Ovary (tissue), 9 donors: Measurements from ENCODE around the gene BMF. TPM values are rescaled to one million over a fixed set of nuclear protein-coding genes. Genes with fewer than 3 reads are reported as not detected.

Experiments
- DNase-seq, 5 donors: peaks; one replicate each; pipeline ENCODE4 v3.0.0-alpha.2; 2019 to 2020
- H3K27ac ChIP-seq, 2 donors: fragments of 200-600 bp; one replicate each; pipeline versions ENCODE4 v1.5.1 to v1.8.0; 2019 to 2022
- H3K27me3 ChIP-seq: fragments of 200-600 bp; one replicate; pipeline ENCODE4 v1.8.0; 2022
- H3K36me3 ChIP-seq: fragments of 200-600 bp; sonication (generic); one replicate; pipeline ENCODE4 v1.5.1; 2019
- H3K4me1 ChIP-seq: one replicate; pipeline ENCODE4 v1.8.1; 2013; ENCODE audit warnings: mild to moderate bottlenecking, moderate library complexity; ENCODE audit not compliant: insufficient read depth
- H3K4me3 ChIP-seq: fragments of 200-600 bp; sonication (generic); one replicate; pipeline ENCODE4 v1.5.1; 2017
- H3K9me3 ChIP-seq, 2 donors: fragments of 200-600 bp in 1 of 2; sonication (generic) in 1 of 2; one replicate each; pipeline versions ENCODE4 v1.5.1 to v1.8.1; 2013 to 2019; ENCODE audit warnings: mild to moderate bottlenecking in 1 of 2, moderate library complexity in 1 of 2
- CTCF ChIP-seq, 3 donors: fragments of 450-650 bp in 2 of 3; fragments of 200-600 bp in 1 of 3; IDR thresholded peaks; one replicate each; pipeline versions ENCODE4 v1.5.1 to v1.8.0; 2016 to 2022; ENCODE audit warnings: antibody characterized with exemption in 3 of 3, mild to moderate bottlenecking in 1 of 3
- EP300 ChIP-seq: sonication (generic); formaldehyde crosslinking; IDR thresholded peaks from one replicate; pipeline ENCODE4 v1.6.1; 2017; ENCODE audit warnings: antibody characterized with exemption
- POLR2A ChIP-seq: fragments of 450-650 bp; IDR thresholded peaks from one replicate; pipeline ENCODE4 v1.6.1; 2017; ENCODE audit warnings: antibody characterized with exemption, mild to moderate bottlenecking, moderate library complexity
- WGBS, 3 donors: extraction: QIAGEN DNeasy Blood & Tissue Kit in 1 of 3; methylation state at CpG; one replicate each; pipeline versions ENCODE4 v1.1.5 to v1.1.7; 2013 to 2017; 5-methylcytosine and 5-hydroxymethylcytosine counted together
- intact Hi-C, 4 donors: fragments of 100-400 bp; cut with DNase I; formaldehyde crosslinking; loops; one replicate each; pipeline versions ENCODE4 v1.11.0 to v1.15.1; 2022 to 2023
- polyA plus RNA-seq, 2 donors: library from polyadenylated mRNA; stranded (reverse); fragments of 200-250 nt in 1 of 2; fragments of 350-450 nt in 1 of 2; fragmentation: Illumina TruSeq in 1 of 2; extraction: RNeasy Lipid Tissue Mini Kit (QIAGEN cat#74804) in 1 of 2; gene quantifications; one replicate each; pipeline ENCODE4 v1.2.3, GENCODE V29; 2013 to 2014
- total RNA-seq, 7 donors: library from RNA; depleted of rRNA in 2 of 7; stranded (reverse); fragments of >200 nt in 2 of 7; fragmentation: NEBNext Ultra II Directional in 3 of 7; extraction: Animal tissue kit (Norgen Biotek cat#: 25700) in 3 of 7; gene quantifications; one replicate each; pipeline versions ENCODE4 v1.1.0 to v1.2.4, GENCODE V29; 2016 to 2023
- donor health status: DM: no; HTN: no; CAD: no; lungs with moderate emphysema.
- donor health status: DM: no; HTN: no; CAD: no.
- donor health status: Bipolar disorder and iron deficiency.
- donor health status: DM: yes; HTN: yes; CAD: no.
- donor health status: DM: no; HTN: no; CAD: no.
- donor health status: DM: yes; HTN: yes; CAD: no.

The BMF gene
- total and polyA plus RNA-seq, 9 donors: 5.7 to 26.5 (median 17.2) TPM

GRCh38 chr15:40097968-40098476 is 10.7 kb downstream of the BMF start:
- DNase-seq: no peak
- intact Hi-C loops: loop anchor here in 1 of 4 donors (5.0 kb wide), 1 partner anchor 46 kb away; no protein-coding TSS in a partner anchor
- peaks cover 58% of the 10 kb centered on the region for H3K4me1 ChIP-seq

GRCh38 chr15:40097096-40097967 is 11.3 kb downstream of the BMF start:
- Histone ChIP-seq H3K9me3 (no peaks in the 10 kb centered on the region), H3K4me1 (peaks cover 54% of the 10 kb centered on the region), H3K36me3 (no peaks in the 10 kb centered on the region), H3K27me3 (no peaks in the 10 kb centered on the region), H3K27ac (peak overlapping the region; percentile 85 to 93), H3K4me3 (no peak overlapping the region)
- 81 to 93% (median 84%) methylated on average over 10 of the region's 10 CpGs for WGBS, 3 donors
- no peak for DNase-seq
- TF ChIP-seq EP300 (no peak), POLR2A (no peak), CTCF (IDR thresholded peaks at IDR 0.05) (no peak)
- intact Hi-C loops: loop anchor here in 1 of 4 donors (5.0 kb wide), 1 partner anchor 45 kb away; no protein-coding TSS in a partner anchor

More at GRCh38 chr15:40097968-40098476, 10.7 kb downstream of the BMF start:
- peak overlapping the region; percentile 85 to 93 for H3K27ac ChIP-seq
- no peak overlapping the region for H3K4me3 ChIP-seq
- no peaks in the 10 kb centered on the region for H3K9me3 ChIP-seq
- H3K27me3 ChIP-seq: no peaks in the 10 kb centered on the region
- no peak for TF ChIP-seq EP300
- no peak for TF ChIP-seq CTCF (IDR thresholded peaks at IDR 0.05)
- no peak for TF ChIP-seq POLR2A
- WGBS, 3 donors: 47 to 59% (median 52%) methylated on average over 10 of the region's 10 CpGs
- no peaks in the 10 kb centered on the region for H3K36me3 ChIP-seq

GRCh38 chr15:40096094-40096891 is 12.4 kb downstream of the BMF start:
- no peak overlapping the region for H3K4me3 ChIP-seq
- H3K4me1 ChIP-seq: peaks cover 50% of the 10 kb centered on the region
- intact Hi-C loops: loop anchor here in 1 of 4 donors (5.0 kb wide), 1 partner anchor 44 kb away; no protein-coding TSS in a partner anchor
- no peaks in the 10 kb centered on the region for H3K36me3 ChIP-seq
- no peaks in the 10 kb centered on the region for H3K9me3 ChIP-seq
- no peaks in the 10 kb centered on the region for H3K27me3 ChIP-seq
- no peak for TF ChIP-seq POLR2A
- TF ChIP-seq CTCF (IDR thresholded peaks at IDR 0.05): no peak
- TF ChIP-seq EP300: no peak
- peak overlapping the region in 1 of 2 donors; percentile 22 for H3K27ac ChIP-seq
- 67 to 79% (median 68%) methylated on average over 8 of the region's 8 CpGs for WGBS, 3 donors
- no peak for DNase-seq
